COLO668 (cell line): ENCODE data around the gene IMPACT.

Experiments
- DNase-seq: peaks from one replicate; lab custom pipeline; 2025; ENCODE audit not compliant: unreplicated experiment; lab: John Stamatoyannopoulos, UW

IMPACT gene

GRCh38 chr18:24426398-24427294 lies at the start of gene IMPACT:
Gene IMPACT (plus strand): TSS chr18:24426670. CDS start chr18:24426757, 87 bp downstream.
- DNase-seq: peak; percentile 97

- no peak for DNase-seq
Measured at GRCh38 chr18:24378598-24378997, 47.9 kb upstream of the IMPACT start.

- DNase-seq: no peak
Measured at GRCh38 chr18:24380163-24380747, 46.2 kb upstream of the IMPACT start.

- DNase-seq: no peak
Measured at GRCh38 chr18:24381126-24381525, 45.3 kb upstream of the IMPACT start.

- DNase-seq: no peak
Measured at GRCh38 chr18:24386681-24387080, 39.8 kb upstream of the IMPACT start.

- no peak for DNase-seq
Measured at GRCh38 chr18:24388957-24389356, 37.5 kb upstream of the IMPACT start.

GRCh38 chr18:24395049-24395795 lies 31.2 kb upstream of the IMPACT start:
- no peak for DNase-seq

GRCh38 chr18:24396082-24396633 lies 30.3 kb upstream of the IMPACT start:
- DNase-seq: no peak

- peak; percentile 80 for DNase-seq
Measured at GRCh38 chr18:24397131-24397693, 29.3 kb upstream of the IMPACT start.

GRCh38 chr18:24397694-24398368 lies 28.6 kb upstream of the IMPACT start, which contains the start of gene OSBPL1A:
Gene OSBPL1A (minus strand): TSS chr18:24397824. CDS start chr18:24377533, 20,291 bp downstream.
- peak; percentile 97 for DNase-seq

GRCh38 chr18:24398540-24398939 lies 27.9 kb upstream of the IMPACT start:
- DNase-seq: no peak

- no peak for DNase-seq
Measured at GRCh38 chr18:24400587-24400986, 25.9 kb upstream of the IMPACT start.

GRCh38 chr18:24402209-24402785 lies 24.2 kb upstream of the IMPACT start:
- no peak for DNase-seq

- no peak for DNase-seq
Measured at GRCh38 chr18:24403076-24403475, 23.4 kb upstream of the IMPACT start.

- no peak for DNase-seq
Measured at GRCh38 chr18:24404591-24404990, 21.9 kb upstream of the IMPACT start.

- no peak for DNase-seq
Measured at GRCh38 chr18:24408496-24408895, 18.0 kb upstream of the IMPACT start.

- no peak for DNase-seq
Measured at GRCh38 chr18:24413148-24413547, 13.3 kb upstream of the IMPACT start.

- DNase-seq: no peak
Measured at GRCh38 chr18:24414349-24415003, 12.0 kb upstream of the IMPACT start.

- no peak for DNase-seq
Measured at GRCh38 chr18:24417480-24417879, 9.0 kb upstream of the IMPACT start.
